NCI-H748 treated with DMSO at 0.1 percent for 48 hours (cell line): ENCODE measurements around the gene CSTF2.
"Not testable (repeated sequence)": the region's sequence is repeated elsewhere in the genome, so short reads cannot be mapped to it uniquely, and the experiment has no call there.

ENCODE experiments used
- DNase-seq: peaks from one replicate; lab custom pipeline; 2025; lab: John Stamatoyannopoulos, UW

CSTF2 gene

GRCh38 chrX:100819837-100820666, at the start of gene CSTF2:
Gene CSTF2 (plus strand): TSS chrX:100820391. CDS start chrX:100820417, 26 bp downstream.
- DNase-seq = peak; percentile 58

- DNase-seq = not testable (repeated sequence)
These were observed 23.8 kb upstream of the CSTF2 start for GRCh38 chrX:100796371-100796770.

GRCh38 chrX:100797359-100797758, 22.8 kb upstream of the CSTF2 start:
- DNase-seq = no peak

GRCh38 chrX:100798484-100799214, 21.5 kb upstream of the CSTF2 start:
- no peak for DNase-seq

- DNase-seq = no peak
These were observed 17.3 kb upstream of the CSTF2 start for GRCh38 chrX:100802843-100803242.

- DNase-seq = no peak
These were observed 15.4 kb upstream of the CSTF2 start for GRCh38 chrX:100804780-100805179.

- DNase-seq = not testable (repeated sequence)
These were observed 11.9 kb upstream of the CSTF2 start for GRCh38 chrX:100808265-100808664.

GRCh38 chrX:100812216-100813158, 7.7 kb upstream of the CSTF2 start:
- no peak for DNase-seq

GRCh38 chrX:100817340-100817739, 2.9 kb upstream of the CSTF2 start:
- DNase-seq = no peak

GRCh38 chrX:100819534-100819836, 706 bp upstream of the CSTF2 start:
- DNase-seq = no peak

GRCh38 chrX:100829730-100830129, 9.5 kb downstream of the CSTF2 start:
- DNase-seq = no peak

- DNase-seq = no peak
These were observed 10.0 kb downstream of the CSTF2 start for GRCh38 chrX:100830143-100830542.

GRCh38 chrX:100830547-100830946, 10.4 kb downstream of the CSTF2 start:
- no peak for DNase-seq

- no peak for DNase-seq
These were observed 11.2 kb downstream of the CSTF2 start for GRCh38 chrX:100831219-100831946.

- DNase-seq = no peak
These were observed 30.1 kb downstream of the CSTF2 start for GRCh38 chrX:100850317-100850716.

GRCh38 chrX:100852810-100853209, 32.6 kb downstream of the CSTF2 start:
- no peak for DNase-seq

GRCh38 chrX:100863326-100863864, 43.2 kb downstream of the CSTF2 start:
- DNase-seq = no peak

- no peak for DNase-seq
These were observed 44.6 kb downstream of the CSTF2 start for GRCh38 chrX:100864657-100865391.

GRCh38 chrX:100868273-100868672, 48.1 kb downstream of the CSTF2 start:
- no peak for DNase-seq

GRCh38 chrX:100870527-100870926, 50.3 kb downstream of the CSTF2 start:
- no peak for DNase-seq
